Caco-2 (cell line): ENCODE results near the gene AHNAK. TPM values are rescaled to one million over a fixed set of nuclear protein-coding genes. Genes with fewer than 3 reads are reported as not detected.

Source experiments
- BruUV-seq: library from RNA; stranded (reverse); fragments of 400-500 nt; replicated peaks from 2 replicates; lab custom pipeline; 2021; lab: Mats Ljungman, UMichigan
- CTCF ChIA-PET: fragments of 300-600 bp; sonication (Branson Sonifier 250); formaldehyde crosslinking; loops from one replicate; lab custom pipeline; 2022; ENCODE audit warnings: antibody characterized with exemption; lab: Charles Lee
- POLR2A ChIA-PET: fragments of 300-600 bp; sonication (Branson Sonifier 250); formaldehyde crosslinking; loops from one replicate; lab custom pipeline; 2022; ENCODE audit warnings: antibody characterized with exemption; lab: Charles Lee
- DNase-seq, 2 experiments: peaks; one replicate each; pipeline versions ENCODE4 v3.0.0 to v3.0.0-alpha.2; 2020 to 2022
- H3K27me3 ChIP-seq: replicated peaks from 2 replicates; pipeline ENCODE4 v1.6.0; 2011; ENCODE audit warnings: low read length; ENCODE audit not compliant: control insufficient read depth, insufficient read depth
- H3K36me3 ChIP-seq: 2 replicates; pipeline ENCODE4 v1.5.1; 2011; ENCODE audit warnings: low read length; ENCODE audit not compliant: control insufficient read depth, insufficient read depth
- H3K4me1 ChIP-seq: fragments of 250-450 bp; sonication (Bioruptor Pico); 2 replicates; pipeline ENCODE4 v1.5.1; 2020; ENCODE audit warnings: mild to moderate bottlenecking
- H3K4me3 ChIP-seq: 2 replicates; pipeline ENCODE4 v1.5.1; 2011; ENCODE audit warnings: low read depth, mild to moderate bottlenecking, control low read depth, low read length
- H3K9me3 ChIP-seq: fragments of 250-450 bp; sonication (Bioruptor Pico); 2 replicates; pipeline ENCODE4 v1.5.1; 2020; ENCODE audit warnings: mild to moderate bottlenecking, moderate library complexity
- H3K27ac Mint-ChIP-seq: one replicate; pipeline ENCODE4 v1.8.0; 2022; ENCODE audit warnings: mixed read lengths; ENCODE audit not compliant: unreplicated experiment
- H3K27me3 Mint-ChIP-seq: one replicate; pipeline ENCODE4 v1.8.0; 2022; ENCODE audit warnings: mixed read lengths; ENCODE audit not compliant: insufficient read depth, unreplicated experiment
- H3K36me3 Mint-ChIP-seq: one replicate; pipeline ENCODE4 v1.8.0; 2022; ENCODE audit warnings: mild to moderate bottlenecking, mixed read lengths; ENCODE audit not compliant: insufficient read depth, unreplicated experiment
- H3K4me1 Mint-ChIP-seq: one replicate; pipeline ENCODE4 v1.8.0; 2022; ENCODE audit warnings: low read depth, mixed read lengths; ENCODE audit not compliant: unreplicated experiment
- H3K4me3 Mint-ChIP-seq: one replicate; pipeline ENCODE4 v1.8.0; 2022; ENCODE audit warnings: mild to moderate bottlenecking, moderate library complexity, mixed read lengths; ENCODE audit not compliant: unreplicated experiment
- H3K9me3 Mint-ChIP-seq: one replicate; pipeline ENCODE4 v1.8.0; 2022; ENCODE audit warnings: mixed read lengths; ENCODE audit not compliant: unreplicated experiment
- CTCF ChIP-seq, 2 experiments: fragments of 200-600 bp in 1 of 2; IDR thresholded peaks; 1 replicate in 1 of 2; 2 replicates in 1 of 2; pipeline versions ENCODE4 v1.5.1 to v1.8.0; 2011 to 2022; ENCODE audit warnings: antibody characterized with exemption in 1 of 2, control low read depth in 1 of 2, inconsistent platforms in 1 of 2, low read depth in 1 of 2, low read length in 1 of 2, mild to moderate bottlenecking in 1 of 2, moderate library complexity in 1 of 2; ENCODE audit not compliant: insufficient read depth in 1 of 2, severe bottlenecking in 1 of 2, unreplicated experiment in 1 of 2
- intact Hi-C: fragments of 100-400 bp; cut with micrococcal nuclease; formaldehyde crosslinking; loops from one replicate; pipeline ENCODE4 v1.10.0; 2022; ENCODE audit not compliant: unreplicated experiment
- total RNA-seq: library from RNA; stranded (reverse); gene quantifications from 2 replicates; pipeline ENCODE4 v1.2.3, GENCODE V29; 2022

AHNAK gene
- total RNA-seq, 1 experiment from 2014 or later, result 312 TPM

- no TSS peak for BruUV-seq
- TF ChIP-seq CTCF (IDR thresholded peaks at IDR 0.05; ENCODE audit: insufficient read depth in 1 of 2, low read depth in 1 of 2, low read length in 1 of 2, severe bottlenecking in 1 of 2, unreplicated experiment in 1 of 2), result no peak
- Histone ChIP-seq H3K4me1 (peaks cover 10% of the 10 kb centered on the region; the same call in 1 of the 2 replicates), H3K4me3 (no peak overlapping the region), H3K27me3 (no peaks in the 10 kb centered on the region), H3K36me3 (no peaks in the 10 kb centered on the region), H3K9me3 (no peaks in the 10 kb centered on the region)
- ChIA-PET CTCF (no interaction called here), POLR2A (no interaction called here)
- peaks cover 24% of the 10 kb centered on the region for H3K4me1 Mint-ChIP-seq
- no peaks in the 10 kb centered on the region for H3K36me3 Mint-ChIP-seq
- H3K9me3 Mint-ChIP-seq, result no peaks in the 10 kb centered on the region
- intact Hi-C loops, result no loop called here
- no peak for DNase-seq
- no peak overlapping the region for H3K27ac Mint-ChIP-seq
- no peak overlapping the region for H3K4me3 Mint-ChIP-seq
- H3K27me3 Mint-ChIP-seq, result no peaks in the 10 kb centered on the region
Observed at GRCh38 chr11:62438641-62439040, 108.0 kb downstream of the AHNAK start.

GRCh38 chr11:62437616-62438015 is 109.0 kb downstream of the AHNAK start:
- no peak for TF ChIP-seq CTCF (IDR thresholded peaks at IDR 0.05; ENCODE audit: insufficient read depth in 1 of 2, low read depth in 1 of 2, low read length in 1 of 2, severe bottlenecking in 1 of 2, unreplicated experiment in 1 of 2)
- Histone ChIP-seq H3K9me3 (no peaks in the 10 kb centered on the region), H3K27me3 (no peaks in the 10 kb centered on the region), H3K4me1 (peaks cover 12% of the 10 kb centered on the region), H3K4me3 (no peak overlapping the region), H3K36me3 (no peaks in the 10 kb centered on the region)
- H3K9me3 Mint-ChIP-seq, result no peaks in the 10 kb centered on the region
- no peaks in the 10 kb centered on the region for H3K36me3 Mint-ChIP-seq
- H3K27me3 Mint-ChIP-seq, result no peaks in the 10 kb centered on the region
- peaks cover 24% of the 10 kb centered on the region for H3K4me1 Mint-ChIP-seq
- CTCF ChIA-PET, result no interaction called here
- intact Hi-C loops, result no loop called here
- no TSS peak for BruUV-seq
- no peak overlapping the region for H3K27ac Mint-ChIP-seq
- H3K4me3 Mint-ChIP-seq, result no peak overlapping the region
- DNase-seq, result no peak
- POLR2A ChIA-PET, result no interaction called here

GRCh38 chr11:62435846-62436660 is 110.6 kb downstream of the AHNAK start:
- Mint-ChIP-seq H3K9me3 (no peaks in the 10 kb centered on the region), H3K4me1 (peaks cover 30% of the 10 kb centered on the region), H3K27me3 (no peaks in the 10 kb centered on the region), H3K36me3 (no peaks in the 10 kb centered on the region), H3K4me3 (no peak overlapping the region), H3K27ac (no peak overlapping the region)
- no peaks in the 10 kb centered on the region for H3K9me3 ChIP-seq
- no peak overlapping the region for H3K4me3 ChIP-seq
- no TSS peak for BruUV-seq
- ChIA-PET CTCF (interaction anchor here (1.9 kb wide), 1 partner anchor 11 kb away, joined by 6 read pairs; no protein-coding TSS in a partner anchor), POLR2A (no interaction called here)
- no peak for DNase-seq
- TF ChIP-seq CTCF (IDR thresholded peaks at IDR 0.05; ENCODE audit: insufficient read depth in 1 of 2, low read depth in 1 of 2, low read length in 1 of 2, severe bottlenecking in 1 of 2, unreplicated experiment in 1 of 2), result no peak
- intact Hi-C loops, result no loop called here
- H3K4me1 ChIP-seq, result peaks cover 28% of the 10 kb centered on the region
- no peaks in the 10 kb centered on the region for H3K36me3 ChIP-seq
- H3K27me3 ChIP-seq, result no peaks in the 10 kb centered on the region
